ENCODE measurements around the gene TGIF1.

TGIF1 gene

DNA sequence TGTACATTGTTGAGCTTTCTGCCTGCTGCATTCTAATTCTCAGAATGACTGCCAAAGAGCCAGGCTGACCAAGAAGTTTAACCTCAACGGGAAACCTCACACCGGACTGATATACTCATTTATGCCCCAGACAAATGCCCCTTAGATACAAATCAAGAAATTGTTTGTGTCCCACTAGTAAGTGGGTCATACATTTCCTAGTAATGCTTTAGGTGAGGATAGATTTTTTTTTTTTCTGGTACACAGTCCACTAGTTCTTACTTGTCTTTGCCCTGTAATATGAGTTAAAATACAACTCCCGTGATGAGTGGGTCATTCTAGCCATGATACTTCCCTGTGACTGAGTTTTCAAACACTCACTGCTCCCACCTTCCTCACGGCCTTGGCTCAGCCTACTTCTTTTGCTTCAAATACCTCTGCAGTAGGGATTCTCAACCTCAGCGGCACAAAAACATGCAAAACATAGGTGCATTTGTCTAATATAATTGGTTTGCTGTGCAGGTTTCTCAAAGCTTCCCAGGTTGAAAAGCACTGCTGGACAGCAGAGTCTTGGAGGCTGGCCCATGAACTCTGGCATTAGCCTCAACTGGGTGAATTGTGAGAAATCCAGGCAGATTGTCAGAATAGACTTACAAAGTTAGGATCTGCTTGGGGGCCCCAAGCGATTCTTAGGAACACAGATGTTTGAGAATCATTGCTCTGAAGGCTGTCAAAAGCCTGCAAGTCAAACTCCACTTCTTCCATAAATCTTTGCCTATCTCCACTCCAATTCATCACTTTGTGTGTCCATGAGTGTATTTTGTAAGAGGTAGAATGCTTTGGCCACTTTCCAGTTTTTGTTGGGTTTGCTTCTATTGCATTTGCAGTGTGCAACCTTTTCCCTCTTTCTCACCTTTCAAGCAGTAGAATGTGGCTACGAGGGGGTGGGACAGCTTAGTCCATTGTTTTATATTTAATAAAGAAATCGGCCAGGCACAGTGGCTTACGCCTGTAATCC lies 35.5 kb downstream of the TGIF1 start:
- no peak for TF ChIP-seq EZH2phosphoT487 (IDR thresholded peaks at IDR 0.05; ENCODE audit: borderline replicate concordance)
- TF ChIP-seq, protein P1, sequence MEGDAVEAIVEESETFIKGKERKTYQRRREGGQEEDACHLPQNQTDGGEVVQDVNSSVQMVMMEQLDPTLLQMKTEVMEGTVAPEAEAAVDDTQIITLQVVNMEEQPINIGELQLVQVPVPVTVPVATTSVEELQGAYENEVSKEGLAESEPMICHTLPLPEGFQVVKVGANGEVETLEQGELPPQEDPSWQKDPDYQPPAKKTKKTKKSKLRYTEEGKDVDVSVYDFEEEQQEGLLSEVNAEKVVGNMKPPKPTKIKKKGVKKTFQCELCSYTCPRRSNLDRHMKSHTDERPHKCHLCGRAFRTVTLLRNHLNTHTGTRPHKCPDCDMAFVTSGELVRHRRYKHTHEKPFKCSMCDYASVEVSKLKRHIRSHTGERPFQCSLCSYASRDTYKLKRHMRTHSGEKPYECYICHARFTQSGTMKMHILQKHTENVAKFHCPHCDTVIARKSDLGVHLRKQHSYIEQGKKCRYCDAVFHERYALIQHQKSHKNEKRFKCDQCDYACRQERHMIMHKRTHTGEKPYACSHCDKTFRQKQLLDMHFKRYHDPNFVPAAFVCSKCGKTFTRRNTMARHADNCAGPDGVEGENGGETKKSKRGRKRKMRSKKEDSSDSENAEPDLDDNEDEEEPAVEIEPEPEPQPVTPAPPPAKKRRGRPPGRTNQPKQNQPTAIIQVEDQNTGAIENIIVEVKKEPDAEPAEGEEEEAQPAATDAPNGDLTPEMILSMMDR (conservative IDR thresholded peaks at IDR 0.05; ENCODE audit: low read length): no peak
- no peaks in the 10 kb centered on the region for H3K36me3 ChIP-seq (ENCODE audit: insufficient read depth, low read length)
- H3K9me3 ChIP-seq (ENCODE audit: insufficient read depth, low read depth, low read length): no peaks in the 10 kb centered on the region
- no peaks in the 10 kb centered on the region for H4K20me1 ChIP-seq (ENCODE audit: insufficient read depth, low read length, poor library complexity, severe bottlenecking)
- no peak overlapping the region for H3K4me3 ChIP-seq (ENCODE audit: low read length, poor library complexity, severe bottlenecking)
- no peak overlapping the region for H3K4me2 ChIP-seq (ENCODE audit: low read depth, low read length, poor library complexity, severe bottlenecking)
- no peaks in the 10 kb centered on the region for H3K79me2 ChIP-seq (ENCODE audit: insufficient read depth, low read length)
- H3K9ac ChIP-seq (ENCODE audit: low read depth, low read length, poor library complexity, severe bottlenecking): no peak overlapping the region
- H3K27me3 ChIP-seq (ENCODE audit: insufficient read depth, low read length, poor library complexity, severe bottlenecking): no peaks in the 10 kb centered on the region
- H2AFZ ChIP-seq (ENCODE audit: low read length): no peak overlapping the region
- no peaks in the 10 kb centered on the region for H3F3A ChIP-seq (ENCODE audit: low read depth)
- no peaks in the 10 kb centered on the region for H3K4me1 ChIP-seq (ENCODE audit: insufficient read depth, low read length, poor library complexity, severe bottlenecking)
- H3K9me2 ChIP-seq (replicated peaks; ENCODE audit: low read depth, low read length): no peaks in the 10 kb centered on the region

DNA sequence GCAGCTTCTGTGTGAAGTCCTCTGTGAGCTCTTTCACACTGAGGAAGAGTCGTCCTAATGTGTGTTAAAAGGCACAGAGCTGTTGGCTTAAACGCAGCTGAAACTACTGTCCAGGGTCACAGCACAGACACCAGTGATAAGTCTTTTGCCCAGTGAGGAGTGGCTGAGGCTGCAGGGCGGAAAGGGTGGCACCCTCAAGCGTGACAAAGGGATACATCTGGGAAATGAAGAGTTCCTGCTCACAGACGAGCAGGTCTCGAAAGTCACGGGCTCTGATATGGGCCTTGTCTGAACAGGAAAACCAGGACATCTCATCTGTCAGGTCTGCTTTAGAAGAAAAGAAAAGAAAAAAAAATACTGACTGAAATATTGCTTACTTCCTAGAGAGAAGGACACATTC lies 36.5 kb downstream of the TGIF1 start:
- Histone ChIP-seq H3K4me2 (ENCODE audit: low read depth, low read length, poor library complexity, severe bottlenecking) (no peak overlapping the region), H3K9me2 (replicated peaks; ENCODE audit: low read depth, low read length) (no peaks in the 10 kb centered on the region), H4K20me1 (ENCODE audit: insufficient read depth, low read length, poor library complexity, severe bottlenecking) (no peaks in the 10 kb centered on the region), H3K4me1 (ENCODE audit: insufficient read depth, low read length, poor library complexity, severe bottlenecking) (no peaks in the 10 kb centered on the region), H3F3A (ENCODE audit: low read depth) (no peaks in the 10 kb centered on the region), H2AFZ (ENCODE audit: low read length) (no peak overlapping the region), H3K79me2 (ENCODE audit: insufficient read depth, low read length) (no peaks in the 10 kb centered on the region), H3K9me3 (ENCODE audit: insufficient read depth, low read depth, low read length) (no peaks in the 10 kb centered on the region), H3K9ac (ENCODE audit: low read depth, low read length, poor library complexity, severe bottlenecking) (no peak overlapping the region), H3K36me3 (ENCODE audit: insufficient read depth, low read length) (no peaks in the 10 kb centered on the region), H3K27me3 (ENCODE audit: insufficient read depth, low read length, poor library complexity, severe bottlenecking) (no peaks in the 10 kb centered on the region), H3K4me3 (ENCODE audit: low read length, poor library complexity, severe bottlenecking) (no peak overlapping the region)
- TF ChIP-seq, protein P1 (conservative IDR thresholded peaks at IDR 0.05; ENCODE audit: low read length): no peak
- TF ChIP-seq EZH2phosphoT487 (IDR thresholded peaks at IDR 0.05; ENCODE audit: borderline replicate concordance): no peak

DNA sequence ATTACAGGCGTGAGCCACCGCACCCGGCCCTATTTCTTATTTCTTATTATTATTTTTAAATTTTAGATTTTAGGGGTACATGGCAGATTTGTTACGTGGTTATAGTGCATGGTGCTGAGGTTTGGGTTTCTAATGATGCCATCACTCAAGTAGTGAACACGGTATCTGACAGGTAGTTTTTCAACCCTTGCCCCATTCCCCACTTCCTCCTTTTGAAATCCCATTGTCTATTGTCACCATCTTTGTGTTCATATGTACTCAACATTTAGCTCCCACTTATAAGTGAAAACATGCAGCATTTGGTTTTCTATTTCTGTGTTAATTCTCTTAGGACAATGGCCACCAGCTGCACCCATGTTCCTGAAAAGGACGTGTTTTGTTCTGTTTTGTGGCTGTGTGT lies 39.5 kb downstream of the TGIF1 start:
- Histone ChIP-seq H4K20me1 (ENCODE audit: insufficient read depth, low read length, poor library complexity, severe bottlenecking) (no peaks in the 10 kb centered on the region), H3K9me3 (ENCODE audit: insufficient read depth, low read depth, low read length) (no peaks in the 10 kb centered on the region), H3K27me3 (ENCODE audit: insufficient read depth, low read length, poor library complexity, severe bottlenecking) (no peaks in the 10 kb centered on the region), H3K4me1 (ENCODE audit: insufficient read depth, low read length, poor library complexity, severe bottlenecking) (no peaks in the 10 kb centered on the region), H3K4me2 (ENCODE audit: low read depth, low read length, poor library complexity, severe bottlenecking) (no peak overlapping the region), H3K79me2 (ENCODE audit: insufficient read depth, low read length) (no peaks in the 10 kb centered on the region), H3K9ac (ENCODE audit: low read depth, low read length, poor library complexity, severe bottlenecking) (no peak overlapping the region), H3K36me3 (ENCODE audit: insufficient read depth, low read length) (no peaks in the 10 kb centered on the region), H2AFZ (ENCODE audit: low read length) (no peak overlapping the region), H3K9me2 (replicated peaks; ENCODE audit: low read depth, low read length) (no peaks in the 10 kb centered on the region), H3F3A (ENCODE audit: low read depth) (no peaks in the 10 kb centered on the region), H3K4me3 (ENCODE audit: low read length, poor library complexity, severe bottlenecking) (no peak overlapping the region)
- TF ChIP-seq, protein P1 (conservative IDR thresholded peaks at IDR 0.05; ENCODE audit: low read length): no peak
- no peak for TF ChIP-seq EZH2phosphoT487 (IDR thresholded peaks at IDR 0.05; ENCODE audit: borderline replicate concordance)

All from Loucy (cell line).